Caco-2 (cell line): Measurements from ENCODE around the gene FAAP100. TPM values are rescaled to one million over a fixed set of nuclear protein-coding genes. Genes with fewer than 3 reads are reported as not detected.

Experiments used
- BruUV-seq: library from RNA; stranded (reverse); fragments of 400-500 nt; replicated peaks from 2 replicates; lab custom pipeline; 2021; lab: Mats Ljungman, UMichigan
- CTCF ChIA-PET: fragments of 300-600 bp; sonication (Branson Sonifier 250); formaldehyde crosslinking; loops from one replicate; lab custom pipeline; 2022; ENCODE audit warnings: antibody characterized with exemption; lab: Charles Lee
- POLR2A ChIA-PET: fragments of 300-600 bp; sonication (Branson Sonifier 250); formaldehyde crosslinking; loops from one replicate; lab custom pipeline; 2022; ENCODE audit warnings: antibody characterized with exemption; lab: Charles Lee
- DNase-seq, 2 experiments: peaks; one replicate each; pipeline versions ENCODE4 v3.0.0 to v3.0.0-alpha.2; 2020 to 2022
- H3K27me3 ChIP-seq: replicated peaks from 2 replicates; pipeline ENCODE4 v1.6.0; 2011; ENCODE audit warnings: low read length; ENCODE audit not compliant: control insufficient read depth, insufficient read depth
- H3K36me3 ChIP-seq: 2 replicates; pipeline ENCODE4 v1.5.1; 2011; ENCODE audit warnings: low read length; ENCODE audit not compliant: control insufficient read depth, insufficient read depth
- H3K4me1 ChIP-seq: fragments of 250-450 bp; sonication (Bioruptor Pico); 2 replicates; pipeline ENCODE4 v1.5.1; 2020; ENCODE audit warnings: mild to moderate bottlenecking
- H3K4me3 ChIP-seq: 2 replicates; pipeline ENCODE4 v1.5.1; 2011; ENCODE audit warnings: low read depth, mild to moderate bottlenecking, control low read depth, low read length
- H3K9me3 ChIP-seq: fragments of 250-450 bp; sonication (Bioruptor Pico); 2 replicates; pipeline ENCODE4 v1.5.1; 2020; ENCODE audit warnings: mild to moderate bottlenecking, moderate library complexity
- H3K27ac Mint-ChIP-seq: one replicate; pipeline ENCODE4 v1.8.0; 2022; ENCODE audit warnings: mixed read lengths; ENCODE audit not compliant: unreplicated experiment
- H3K27me3 Mint-ChIP-seq: one replicate; pipeline ENCODE4 v1.8.0; 2022; ENCODE audit warnings: mixed read lengths; ENCODE audit not compliant: insufficient read depth, unreplicated experiment
- H3K36me3 Mint-ChIP-seq: one replicate; pipeline ENCODE4 v1.8.0; 2022; ENCODE audit warnings: mild to moderate bottlenecking, mixed read lengths; ENCODE audit not compliant: insufficient read depth, unreplicated experiment
- H3K4me1 Mint-ChIP-seq: one replicate; pipeline ENCODE4 v1.8.0; 2022; ENCODE audit warnings: low read depth, mixed read lengths; ENCODE audit not compliant: unreplicated experiment
- H3K4me3 Mint-ChIP-seq: one replicate; pipeline ENCODE4 v1.8.0; 2022; ENCODE audit warnings: mild to moderate bottlenecking, moderate library complexity, mixed read lengths; ENCODE audit not compliant: unreplicated experiment
- H3K9me3 Mint-ChIP-seq: one replicate; pipeline ENCODE4 v1.8.0; 2022; ENCODE audit warnings: mixed read lengths; ENCODE audit not compliant: unreplicated experiment
- CTCF ChIP-seq, 2 experiments: fragments of 200-600 bp in 1 of 2; IDR thresholded peaks; 1 replicate in 1 of 2; 2 replicates in 1 of 2; pipeline versions ENCODE4 v1.5.1 to v1.8.0; 2011 to 2022; ENCODE audit warnings: antibody characterized with exemption in 1 of 2, control low read depth in 1 of 2, inconsistent platforms in 1 of 2, low read depth in 1 of 2, low read length in 1 of 2, mild to moderate bottlenecking in 1 of 2, moderate library complexity in 1 of 2; ENCODE audit not compliant: insufficient read depth in 1 of 2, severe bottlenecking in 1 of 2, unreplicated experiment in 1 of 2
- intact Hi-C: fragments of 100-400 bp; cut with micrococcal nuclease; formaldehyde crosslinking; loops from one replicate; pipeline ENCODE4 v1.10.0; 2022; ENCODE audit not compliant: unreplicated experiment
- total RNA-seq: library from RNA; stranded (reverse); gene quantifications from 2 replicates; pipeline ENCODE4 v1.2.3, GENCODE V29; 2022

The FAAP100 gene
- total RNA-seq, 1 experiment from 2014 or later: 38.5 TPM

DNA sequence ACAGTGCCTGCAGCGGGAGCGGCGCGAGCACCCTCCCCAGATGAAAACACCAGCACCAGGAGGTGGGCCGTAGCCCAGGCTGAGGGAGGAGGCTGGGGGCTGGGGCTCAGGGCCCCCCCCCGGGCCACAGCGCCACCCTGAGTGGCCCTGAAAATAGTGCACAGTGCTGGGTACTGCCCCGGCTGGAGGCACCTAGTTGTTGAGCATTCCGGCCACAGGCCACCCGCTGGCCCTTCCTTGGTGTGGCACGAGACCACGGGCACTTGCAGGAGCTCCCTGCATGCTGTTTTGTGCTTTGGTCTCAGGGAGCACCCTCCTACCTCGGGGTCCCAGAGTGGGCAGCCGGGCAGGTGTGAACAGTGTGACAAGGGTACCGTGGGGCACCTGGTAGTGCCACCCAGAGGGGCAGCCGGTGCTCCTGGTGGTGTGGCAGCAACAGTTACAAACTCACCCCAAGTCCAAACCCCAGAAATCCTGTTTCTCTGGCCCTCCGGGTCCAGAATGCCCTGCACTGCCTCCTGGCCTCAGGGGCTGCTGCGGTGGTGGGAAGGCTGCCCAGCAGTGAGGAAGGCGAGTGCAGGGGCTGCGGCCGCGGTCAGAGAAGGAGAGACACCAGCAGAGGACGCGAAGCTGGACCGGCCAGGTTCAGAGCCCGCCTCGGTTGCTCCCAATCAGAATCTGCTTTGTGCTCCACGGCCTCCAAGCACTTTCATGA is 12.0 kb downstream of the FAAP100 start:
- CTCF ChIA-PET: no interaction called here
- POLR2A ChIA-PET: no interaction called here
- no peaks in the 10 kb centered on the region for H3K27me3 Mint-ChIP-seq
- Histone ChIP-seq H3K4me3 (no peak overlapping the region), H3K4me1 (no peaks in the 10 kb centered on the region), H3K36me3 (no peaks in the 10 kb centered on the region; the same call in none of the 2 replicates), H3K9me3 (no peaks in the 10 kb centered on the region), H3K27me3 (no peaks in the 10 kb centered on the region)
- no peaks in the 10 kb centered on the region for H3K4me1 Mint-ChIP-seq
- intact Hi-C loops: no loop called here
- no peaks in the 10 kb centered on the region for H3K9me3 Mint-ChIP-seq
- no peak for TF ChIP-seq CTCF (IDR thresholded peaks at IDR 0.05; ENCODE audit: insufficient read depth in 1 of 2, low read depth in 1 of 2, low read length in 1 of 2, severe bottlenecking in 1 of 2, unreplicated experiment in 1 of 2)
- BruUV-seq: no TSS peak
- no peak overlapping the region for H3K27ac Mint-ChIP-seq
- DNase-seq: no peak
- H3K4me3 Mint-ChIP-seq: no peak overlapping the region
- peaks cover 25% of the 10 kb centered on the region for H3K36me3 Mint-ChIP-seq

- Mint-ChIP-seq H3K9me3 (no peaks in the 10 kb centered on the region), H3K27ac (no peak overlapping the region), H3K36me3 (peaks cover 26% of the 10 kb centered on the region), H3K4me3 (no peak overlapping the region), H3K27me3 (no peaks in the 10 kb centered on the region), H3K4me1 (no peaks in the 10 kb centered on the region)
- TF ChIP-seq CTCF (IDR thresholded peaks at IDR 0.05; ENCODE audit: insufficient read depth in 1 of 2, low read depth in 1 of 2, low read length in 1 of 2, severe bottlenecking in 1 of 2, unreplicated experiment in 1 of 2): no peak
- Histone ChIP-seq H3K4me3 (no peak overlapping the region), H3K36me3 (no peaks in the 10 kb centered on the region; the same call in none of the 2 replicates), H3K9me3 (no peaks in the 10 kb centered on the region), H3K4me1 (peaks cover 3% of the 10 kb centered on the region; the same call in 1 of the 2 replicates), H3K27me3 (no peaks in the 10 kb centered on the region)
- intact Hi-C loops: no loop called here
- ChIA-PET POLR2A (no interaction called here), CTCF (no interaction called here)
- BruUV-seq: no TSS peak
- DNase-seq: no peak
Observed at GRCh38 chr17:81539571-81539900, 12.6 kb downstream of the FAAP100 start.

- H3K36me3 Mint-ChIP-seq: peaks cover 32% of the 10 kb centered on the region
- Histone ChIP-seq H3K4me1 (peaks cover 8% of the 10 kb centered on the region; the same call in 1 of the 2 replicates), H3K27me3 (no peaks in the 10 kb centered on the region), H3K4me3 (no peak overlapping the region), H3K36me3 (no peaks in the 10 kb centered on the region; the same call in none of the 2 replicates), H3K9me3 (no peaks in the 10 kb centered on the region)
- ChIA-PET CTCF (interaction anchor here (1.0 to 1.1 kb wide), 2 partner anchors 14 to 20 kb away, joined by 3 to 5 read pairs; no protein-coding TSS in a partner anchor), POLR2A (interaction anchor here (0.5 kb wide), 1 partner anchor 30 kb away, joined by 8 read pairs; no protein-coding TSS in a partner anchor)
- intact Hi-C loops: no loop called here
- no peaks in the 10 kb centered on the region for H3K27me3 Mint-ChIP-seq
- no peaks in the 10 kb centered on the region for H3K4me1 Mint-ChIP-seq
- no peaks in the 10 kb centered on the region for H3K9me3 Mint-ChIP-seq
- no peak overlapping the region for H3K4me3 Mint-ChIP-seq
- no peak overlapping the region for H3K27ac Mint-ChIP-seq
- no TSS peak for BruUV-seq
- no peak for DNase-seq
- TF ChIP-seq CTCF (IDR thresholded peaks at IDR 0.05; ENCODE audit: insufficient read depth in 1 of 2, low read depth in 1 of 2, low read length in 1 of 2, severe bottlenecking in 1 of 2, unreplicated experiment in 1 of 2): no peak
Observed at GRCh38 chr17:81538651-81539570, 13.2 kb downstream of the FAAP100 start.
